ENCODE data around the gene RNF207. TPM values are rescaled to one million over a fixed set of nuclear protein-coding genes. Genes with fewer than 3 reads are reported as not detected.

RNF207 gene
- total and polyA plus RNA-seq, 10 of the 15 experiments (the other 5 are each of a cell fraction or from before 2014, with no cell fraction given), result 1.7 to 36.4 (median 13.1) TPM

DNA sequence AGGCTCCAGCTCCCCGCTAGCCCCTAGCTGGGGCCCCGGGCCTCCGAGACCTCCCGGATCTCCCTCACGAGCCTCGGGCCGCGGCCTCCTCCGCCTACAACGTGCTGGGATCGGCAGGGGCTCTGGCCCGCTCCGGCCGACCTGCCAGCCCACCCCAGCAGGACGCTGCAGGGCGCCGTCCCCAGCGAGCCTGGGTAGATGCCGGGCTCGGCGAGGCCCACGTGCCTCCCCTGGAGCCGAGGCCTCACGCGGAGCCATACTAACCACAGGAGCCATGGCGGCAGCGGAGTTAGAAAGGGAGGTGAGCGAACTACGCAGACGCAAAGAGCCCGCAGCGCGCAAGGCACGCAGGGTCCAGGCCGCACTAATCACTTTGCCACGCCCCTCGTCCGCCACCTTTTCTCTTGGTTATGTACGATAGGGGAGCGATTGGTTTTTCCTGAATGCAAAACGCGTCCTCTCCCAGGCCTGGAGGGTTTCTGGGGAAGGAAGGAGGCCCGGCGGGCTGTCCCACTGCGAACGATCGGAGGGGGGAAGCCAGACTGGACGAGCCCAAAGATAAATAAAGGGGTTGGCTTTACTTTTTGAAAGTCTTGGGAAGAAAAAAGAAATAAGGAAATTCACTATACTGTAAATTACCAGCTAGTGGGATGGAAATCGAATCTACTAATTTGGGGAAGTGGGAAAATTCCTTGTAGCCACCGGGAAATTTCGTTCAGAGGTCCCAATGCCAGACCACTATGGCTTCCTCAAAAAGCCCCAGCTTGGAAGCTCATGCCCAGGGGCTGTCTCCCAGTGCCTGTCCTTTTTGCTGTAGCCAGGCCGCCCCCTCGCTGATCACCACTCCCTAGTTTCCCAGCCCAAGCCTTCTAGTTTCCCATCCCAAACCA is 6.4 kb upstream of the RNF207 start, which contains the start of gene RPL22 (continued):
- TF ChIP-seq, protein P1, sequence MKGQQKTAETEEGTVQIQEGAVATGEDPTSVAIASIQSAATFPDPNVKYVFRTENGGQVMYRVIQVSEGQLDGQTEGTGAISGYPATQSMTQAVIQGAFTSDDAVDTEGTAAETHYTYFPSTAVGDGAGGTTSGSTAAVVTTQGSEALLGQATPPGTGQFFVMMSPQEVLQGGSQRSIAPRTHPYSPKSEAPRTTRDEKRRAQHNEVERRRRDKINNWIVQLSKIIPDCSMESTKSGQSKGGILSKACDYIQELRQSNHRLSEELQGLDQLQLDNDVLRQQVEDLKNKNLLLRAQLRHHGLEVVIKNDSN (IDR thresholded peaks at IDR 0.05; ENCODE audit: borderline replicate concordance, extremely low read length, insufficient read depth, low read depth, low read length), result peak; percentile 72
- no peak for TF ChIP-seq ZZZ3 (IDR thresholded peaks at IDR 0.05; ENCODE audit: control insufficient read depth, insufficient read length, low read depth)
- TF ChIP-seq POLR2AphosphoS2 (IDR thresholded peaks at IDR 0.05; ENCODE audit: low read depth, low read length), result peak; percentile 89
- TF ChIP-seq POLR2AphosphoS5 (IDR thresholded peaks at IDR 0.05; ENCODE audit: low read length), result peak; percentile 93
- TF ChIP-seq LARP7 (IDR thresholded peaks at IDR 0.05), result peak; percentile 77; the same call in 1 of the 2 replicates
- TF ChIP-seq, protein P2, sequence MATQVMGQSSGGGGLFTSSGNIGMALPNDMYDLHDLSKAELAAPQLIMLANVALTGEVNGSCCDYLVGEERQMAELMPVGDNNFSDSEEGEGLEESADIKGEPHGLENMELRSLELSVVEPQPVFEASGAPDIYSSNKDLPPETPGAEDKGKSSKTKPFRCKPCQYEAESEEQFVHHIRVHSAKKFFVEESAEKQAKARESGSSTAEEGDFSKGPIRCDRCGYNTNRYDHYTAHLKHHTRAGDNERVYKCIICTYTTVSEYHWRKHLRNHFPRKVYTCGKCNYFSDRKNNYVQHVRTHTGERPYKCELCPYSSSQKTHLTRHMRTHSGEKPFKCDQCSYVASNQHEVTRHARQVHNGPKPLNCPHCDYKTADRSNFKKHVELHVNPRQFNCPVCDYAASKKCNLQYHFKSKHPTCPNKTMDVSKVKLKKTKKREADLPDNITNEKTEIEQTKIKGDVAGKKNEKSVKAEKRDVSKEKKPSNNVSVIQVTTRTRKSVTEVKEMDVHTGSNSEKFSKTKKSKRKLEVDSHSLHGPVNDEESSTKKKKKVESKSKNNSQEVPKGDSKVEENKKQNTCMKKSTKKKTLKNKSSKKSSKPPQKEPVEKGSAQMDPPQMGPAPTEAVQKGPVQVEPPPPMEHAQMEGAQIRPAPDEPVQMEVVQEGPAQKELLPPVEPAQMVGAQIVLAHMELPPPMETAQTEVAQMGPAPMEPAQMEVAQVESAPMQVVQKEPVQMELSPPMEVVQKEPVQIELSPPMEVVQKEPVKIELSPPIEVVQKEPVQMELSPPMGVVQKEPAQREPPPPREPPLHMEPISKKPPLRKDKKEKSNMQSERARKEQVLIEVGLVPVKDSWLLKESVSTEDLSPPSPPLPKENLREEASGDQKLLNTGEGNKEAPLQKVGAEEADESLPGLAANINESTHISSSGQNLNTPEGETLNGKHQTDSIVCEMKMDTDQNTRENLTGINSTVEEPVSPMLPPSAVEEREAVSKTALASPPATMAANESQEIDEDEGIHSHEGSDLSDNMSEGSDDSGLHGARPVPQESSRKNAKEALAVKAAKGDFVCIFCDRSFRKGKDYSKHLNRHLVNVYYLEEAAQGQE (IDR thresholded peaks at IDR 0.05; ENCODE audit: low read depth, low read length), result 0 out of 2 replicates have a peak, but pooled peaks have one; percentile 16
- TF ChIP-seq STAT3 (IDR thresholded peaks at IDR 0.05; ENCODE audit: low read depth, low read length), result no peak
- TF ChIP-seq ZBED1 (IDR thresholded peaks at IDR 0.05; ENCODE audit: borderline replicate concordance), result no peak
- TF ChIP-seq YY1 (IDR thresholded peaks at IDR 0.05; ENCODE audit: low read depth, low read length), result peak; percentile 96
- TF ChIP-seq EED (IDR thresholded peaks at IDR 0.05; ENCODE audit: low read depth), result peak; percentile 49
- TF ChIP-seq IKZF2 (IDR thresholded peaks at IDR 0.05), result peak; percentile 83 to 84
- TF ChIP-seq ETV6 (conservative IDR thresholded peaks at IDR 0.05 in 1 of 2, IDR thresholded peaks at IDR 0.05 in 1 of 2; ENCODE audit: borderline replicate concordance in 1 of 2, low read depth in 1 of 2), result no peak
- no peak for TF ChIP-seq BCL11A (IDR thresholded peaks at IDR 0.05; ENCODE audit: low read depth, low read length)
- no peak; the same call in 1 of the 2 replicates for TF ChIP-seq JUNB (IDR thresholded peaks at IDR 0.05)
- TF ChIP-seq, protein P3, sequence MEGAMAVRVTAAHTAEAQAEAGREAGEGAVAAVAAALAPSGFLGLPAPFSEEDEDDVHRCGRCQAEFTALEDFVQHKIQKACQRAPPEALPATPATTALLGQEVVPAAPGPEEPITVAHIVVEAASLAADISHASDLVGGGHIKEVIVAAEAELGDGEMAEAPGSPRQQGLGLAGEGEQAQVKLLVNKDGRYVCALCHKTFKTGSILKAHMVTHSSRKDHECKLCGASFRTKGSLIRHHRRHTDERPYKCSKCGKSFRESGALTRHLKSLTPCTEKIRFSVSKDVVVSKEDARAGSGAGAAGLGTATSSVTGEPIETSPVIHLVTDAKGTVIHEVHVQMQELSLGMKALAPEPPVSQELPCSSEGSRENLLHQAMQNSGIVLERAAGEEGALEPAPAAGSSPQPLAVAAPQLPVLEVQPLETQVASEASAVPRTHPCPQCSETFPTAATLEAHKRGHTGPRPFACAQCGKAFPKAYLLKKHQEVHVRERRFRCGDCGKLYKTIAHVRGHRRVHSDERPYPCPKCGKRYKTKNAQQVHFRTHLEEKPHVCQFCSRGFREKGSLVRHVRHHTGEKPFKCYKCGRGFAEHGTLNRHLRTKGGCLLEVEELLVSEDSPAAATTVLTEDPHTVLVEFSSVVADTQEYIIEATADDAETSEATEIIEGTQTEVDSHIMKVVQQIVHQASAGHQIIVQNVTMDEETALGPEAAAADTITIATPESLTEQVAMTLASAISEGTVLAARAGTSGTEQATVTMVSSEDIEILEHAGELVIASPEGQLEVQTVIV (IDR thresholded peaks at IDR 0.05; ENCODE audit: borderline replicate concordance, partially characterized antibody), result peak; percentile 80
- TF ChIP-seq HDGF (IDR thresholded peaks at IDR 0.05), result peak; percentile 71; the same call in 1 of the 2 replicates
- TF ChIP-seq ESRRA (IDR thresholded peaks at IDR 0.05; ENCODE audit: low read length), result 0 out of 2 replicates have a peak, but pooled peaks have one; percentile 22
- TF ChIP-seq, protein P4, sequence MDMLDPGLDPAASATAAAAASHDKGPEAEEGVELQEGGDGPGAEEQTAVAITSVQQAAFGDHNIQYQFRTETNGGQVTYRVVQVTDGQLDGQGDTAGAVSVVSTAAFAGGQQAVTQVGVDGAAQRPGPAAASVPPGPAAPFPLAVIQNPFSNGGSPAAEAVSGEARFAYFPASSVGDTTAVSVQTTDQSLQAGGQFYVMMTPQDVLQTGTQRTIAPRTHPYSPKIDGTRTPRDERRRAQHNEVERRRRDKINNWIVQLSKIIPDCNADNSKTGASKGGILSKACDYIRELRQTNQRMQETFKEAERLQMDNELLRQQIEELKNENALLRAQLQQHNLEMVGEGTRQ (IDR thresholded peaks at IDR 0.05; ENCODE audit: borderline replicate concordance, low read depth, low read length), result no peak; the same call in 1 of the 2 replicates
- TF ChIP-seq NBN (IDR thresholded peaks at IDR 0.05), result peak; percentile 88
- peak; percentile 98 for TF ChIP-seq CHD1 (IDR thresholded peaks at IDR 0.05; ENCODE audit: low read depth, low read length)
- no peak for TF ChIP-seq BRCA1 (IDR thresholded peaks at IDR 0.05; ENCODE audit: low read depth, low read length)

Measured in GM12878 (cell line).